Measurements from ENCODE around the gene CTNNA3. TPM values are rescaled to one million over a fixed set of nuclear protein-coding genes. Genes with fewer than 3 reads are reported as not detected.

Gene CTNNA3
- total RNA-seq, 1 experiment from 2014 or later, result 0.20 TPM

DNA sequence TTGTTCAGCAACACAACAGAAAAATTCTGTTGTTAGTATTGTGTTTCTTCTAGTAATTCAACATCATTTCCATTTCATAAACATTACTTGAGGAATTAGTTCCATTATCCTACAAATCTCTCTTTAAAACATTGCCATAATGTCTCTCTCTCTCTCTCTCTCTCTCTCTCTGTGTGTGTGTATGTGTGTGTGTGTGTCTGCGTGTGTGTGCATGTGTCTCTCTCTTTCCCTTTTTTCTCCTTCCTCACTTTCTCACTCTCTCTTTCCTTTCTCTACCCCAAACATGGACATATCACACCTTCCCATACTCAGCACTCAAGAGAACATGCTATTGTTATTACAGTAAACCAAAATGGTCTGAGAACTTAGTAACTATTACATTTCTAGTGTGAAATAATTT, 753.6 kb downstream of the CTNNA3 start:
- ChIA-PET CTCF (no interaction called here), POLR2A (no interaction called here)
- Mint-ChIP-seq H3K27me3 (ENCODE audit: insufficient read depth, unreplicated experiment) (peaks cover 19% of the 10 kb centered on the region), H3K4me1 (ENCODE audit: low read depth, unreplicated experiment) (no peaks in the 10 kb centered on the region), H3K9me3 (ENCODE audit: unreplicated experiment) (no peaks in the 10 kb centered on the region), H3K36me3 (ENCODE audit: insufficient read depth, unreplicated experiment) (no peaks in the 10 kb centered on the region), H3K27ac (ENCODE audit: unreplicated experiment) (no peak overlapping the region), H3K4me3 (ENCODE audit: unreplicated experiment) (no peak overlapping the region)
- no TSS peak for BruUV-seq (replicated peaks)
- TF ChIP-seq, protein P1, sequence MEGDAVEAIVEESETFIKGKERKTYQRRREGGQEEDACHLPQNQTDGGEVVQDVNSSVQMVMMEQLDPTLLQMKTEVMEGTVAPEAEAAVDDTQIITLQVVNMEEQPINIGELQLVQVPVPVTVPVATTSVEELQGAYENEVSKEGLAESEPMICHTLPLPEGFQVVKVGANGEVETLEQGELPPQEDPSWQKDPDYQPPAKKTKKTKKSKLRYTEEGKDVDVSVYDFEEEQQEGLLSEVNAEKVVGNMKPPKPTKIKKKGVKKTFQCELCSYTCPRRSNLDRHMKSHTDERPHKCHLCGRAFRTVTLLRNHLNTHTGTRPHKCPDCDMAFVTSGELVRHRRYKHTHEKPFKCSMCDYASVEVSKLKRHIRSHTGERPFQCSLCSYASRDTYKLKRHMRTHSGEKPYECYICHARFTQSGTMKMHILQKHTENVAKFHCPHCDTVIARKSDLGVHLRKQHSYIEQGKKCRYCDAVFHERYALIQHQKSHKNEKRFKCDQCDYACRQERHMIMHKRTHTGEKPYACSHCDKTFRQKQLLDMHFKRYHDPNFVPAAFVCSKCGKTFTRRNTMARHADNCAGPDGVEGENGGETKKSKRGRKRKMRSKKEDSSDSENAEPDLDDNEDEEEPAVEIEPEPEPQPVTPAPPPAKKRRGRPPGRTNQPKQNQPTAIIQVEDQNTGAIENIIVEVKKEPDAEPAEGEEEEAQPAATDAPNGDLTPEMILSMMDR (IDR thresholded peaks at IDR 0.05; ENCODE audit: insufficient read depth in 1 of 2, low read depth in 1 of 2, low read length in 1 of 2, severe bottlenecking in 1 of 2, unreplicated experiment in 1 of 2), result no peak
- Histone ChIP-seq H3K4me1 (no peaks in the 10 kb centered on the region), H3K9me3 (no peaks in the 10 kb centered on the region), H3K36me3 (ENCODE audit: control insufficient read depth, insufficient read depth, low read length) (no peaks in the 10 kb centered on the region), H3K4me3 (ENCODE audit: low read depth, low read length) (no peak overlapping the region), H3K27me3 (replicated peaks; ENCODE audit: control insufficient read depth, insufficient read depth, low read length) (no peaks in the 10 kb centered on the region)
- no peak for DNase-seq
- intact Hi-C loops (cut with micrococcal nuclease; ENCODE audit: unreplicated experiment), result no loop called here

DNA sequence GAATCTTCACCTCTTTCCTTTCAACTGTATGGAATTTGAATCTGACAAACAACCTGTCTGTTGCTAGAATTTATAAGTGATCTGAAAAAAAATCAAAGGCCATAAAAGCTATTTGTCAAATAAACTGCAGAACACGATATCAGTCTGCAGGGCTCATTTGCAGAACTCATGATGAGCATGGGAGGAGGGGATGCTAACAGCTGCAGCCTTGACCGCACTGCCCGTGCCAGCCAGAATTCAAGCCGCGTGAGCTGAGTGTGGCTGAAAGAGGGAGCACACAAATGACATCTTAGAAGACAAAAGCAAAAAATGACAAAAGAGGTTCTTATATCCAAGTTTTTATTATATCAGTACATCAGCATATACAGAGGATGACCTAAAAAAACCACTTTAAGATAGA, 754.5 kb downstream of the CTNNA3 start:
- Histone ChIP-seq H3K9me3 (no peaks in the 10 kb centered on the region), H3K4me1 (no peaks in the 10 kb centered on the region), H3K27me3 (replicated peaks; ENCODE audit: control insufficient read depth, insufficient read depth, low read length) (no peaks in the 10 kb centered on the region), H3K36me3 (ENCODE audit: control insufficient read depth, insufficient read depth, low read length) (no peaks in the 10 kb centered on the region), H3K4me3 (ENCODE audit: low read depth, low read length) (no peak overlapping the region)
- Mint-ChIP-seq H3K9me3 (ENCODE audit: unreplicated experiment) (no peaks in the 10 kb centered on the region), H3K27ac (ENCODE audit: unreplicated experiment) (no peak overlapping the region), H3K4me1 (ENCODE audit: low read depth, unreplicated experiment) (no peaks in the 10 kb centered on the region), H3K27me3 (ENCODE audit: insufficient read depth, unreplicated experiment) (peaks cover 20% of the 10 kb centered on the region), H3K36me3 (ENCODE audit: insufficient read depth, unreplicated experiment) (no peaks in the 10 kb centered on the region), H3K4me3 (ENCODE audit: unreplicated experiment) (no peak overlapping the region)
- ChIA-PET POLR2A (no interaction called here), CTCF (no interaction called here)
- no peak for DNase-seq
- BruUV-seq (replicated peaks), result no TSS peak
- intact Hi-C loops (cut with micrococcal nuclease; ENCODE audit: unreplicated experiment), result no loop called here
- TF ChIP-seq, protein P1 (IDR thresholded peaks at IDR 0.05; ENCODE audit: insufficient read depth in 1 of 2, low read depth in 1 of 2, low read length in 1 of 2, severe bottlenecking in 1 of 2, unreplicated experiment in 1 of 2), result no peak

DNA sequence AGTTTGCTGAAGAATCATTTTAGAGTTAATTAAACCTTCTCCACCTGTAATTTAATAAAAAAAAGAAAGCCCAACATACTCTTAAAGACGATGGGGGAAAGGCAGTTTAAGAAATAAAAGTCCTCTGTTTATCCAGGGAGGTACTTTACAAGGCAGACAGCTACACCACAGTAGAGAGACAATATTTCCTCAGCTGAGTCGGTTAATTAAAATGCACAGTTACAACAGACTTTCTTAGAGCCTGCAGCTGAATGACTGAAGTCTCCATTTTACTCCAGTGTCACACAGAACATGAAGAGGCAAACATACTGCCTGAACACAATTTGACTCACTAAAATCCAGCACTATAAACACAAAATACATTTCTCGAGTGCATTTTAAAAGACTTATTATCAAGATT, 755.0 kb downstream of the CTNNA3 start:
- no peaks in the 10 kb centered on the region for H3K4me1 Mint-ChIP-seq (ENCODE audit: low read depth, unreplicated experiment)
- Histone ChIP-seq H3K27me3 (replicated peaks; ENCODE audit: control insufficient read depth, insufficient read depth, low read length) (no peaks in the 10 kb centered on the region), H3K36me3 (ENCODE audit: control insufficient read depth, insufficient read depth, low read length) (no peaks in the 10 kb centered on the region), H3K4me3 (ENCODE audit: low read depth, low read length) (no peak overlapping the region), H3K9me3 (no peaks in the 10 kb centered on the region), H3K4me1 (no peaks in the 10 kb centered on the region)
- H3K27ac Mint-ChIP-seq (ENCODE audit: unreplicated experiment), result no peak overlapping the region
- intact Hi-C loops (cut with micrococcal nuclease; ENCODE audit: unreplicated experiment), result no loop called here
- peaks cover 22% of the 10 kb centered on the region for H3K27me3 Mint-ChIP-seq (ENCODE audit: insufficient read depth, unreplicated experiment)
- TF ChIP-seq, protein P1 (IDR thresholded peaks at IDR 0.05; ENCODE audit: insufficient read depth in 1 of 2, low read depth in 1 of 2, low read length in 1 of 2, severe bottlenecking in 1 of 2, unreplicated experiment in 1 of 2), result no peak
- DNase-seq, result no peak
- POLR2A ChIA-PET, result no interaction called here
- CTCF ChIA-PET, result no interaction called here
- no TSS peak for BruUV-seq (replicated peaks)
- H3K9me3 Mint-ChIP-seq (ENCODE audit: unreplicated experiment), result no peaks in the 10 kb centered on the region
- no peak overlapping the region for H3K4me3 Mint-ChIP-seq (ENCODE audit: unreplicated experiment)
- no peaks in the 10 kb centered on the region for H3K36me3 Mint-ChIP-seq (ENCODE audit: insufficient read depth, unreplicated experiment)

Data from Caco-2 (cell line).